Measurements from ENCODE around the gene NELL1. TPM values are rescaled to one million over a fixed set of nuclear protein-coding genes. Genes with fewer than 3 reads are reported as not detected.

NELL1 gene
- total RNA-seq, 1 experiment from 2014 or later: 0.22 TPM

DNA sequence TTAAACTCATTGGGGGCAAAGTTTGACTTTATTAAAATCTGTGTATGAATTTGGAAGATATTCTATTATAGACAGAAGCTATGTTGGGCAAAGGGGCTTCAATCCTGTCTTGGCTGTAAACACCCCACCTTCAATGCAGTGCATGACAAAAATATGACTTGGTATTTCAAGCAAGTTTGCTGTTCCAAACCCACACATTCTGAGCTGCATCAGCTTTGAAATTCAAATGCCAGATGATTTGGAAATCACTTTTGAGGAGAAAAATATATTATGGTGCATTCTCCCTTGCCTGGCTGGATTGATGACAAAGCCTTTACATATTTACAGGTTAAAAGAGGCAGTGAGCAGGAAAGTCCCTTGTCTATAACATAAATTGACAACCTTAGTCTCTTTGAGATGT lies 760.0 kb downstream of the NELL1 start:
- H3K9me3 ChIP-seq (ENCODE audit: control insufficient read depth, low read depth, low read length): no peaks in the 10 kb centered on the region

More for the DNA sequence above, 760.0 kb downstream of the NELL1 start:
- H2BK5ac ChIP-seq (ENCODE audit: insufficient read length, low read length): no peak overlapping the region
- H4K5ac ChIP-seq (ENCODE audit: insufficient read length, low read depth, low read length): no peak overlapping the region
- H3K18ac ChIP-seq (ENCODE audit: insufficient read length, low read depth, low read length): no peak overlapping the region
- Mint-ChIP-seq H3K36me3 (ENCODE audit: insufficient read depth in 1 of 3, low read depth in 3 of 3) (no peaks in the 10 kb centered on the region), H3K27me3 (ENCODE audit: low read depth) (no peaks in the 10 kb centered on the region), H3K9me3 (no peaks in the 10 kb centered on the region), H3K4me3 (no peak overlapping the region), H3K4me1 (0 out of 4 replicates have a peak, but pooled peaks cover 0 to 2% of the 10 kb centered on the region in 2 experiments), H3K27ac (no peak overlapping the region)
- H4K20me1 ChIP-seq (ENCODE audit: control insufficient read depth, insufficient read depth, insufficient read length): no peaks in the 10 kb centered on the region
- no peak overlapping the region for H2BK120ac ChIP-seq (ENCODE audit: low read depth, low read length, poor library complexity, severe bottlenecking)
- no peak overlapping the region for H4K91ac ChIP-seq (ENCODE audit: insufficient read length, low read depth, low read length)
- H3K56ac ChIP-seq (ENCODE audit: insufficient read length, low read depth, low read length): no peak overlapping the region
- no peak overlapping the region for H2BK20ac ChIP-seq (ENCODE audit: low read depth, low read length, poor library complexity, severe bottlenecking)
- no peak overlapping the region for H3K27ac ChIP-seq (ENCODE audit: insufficient read length, low read depth, low read length)
- H3K79me2 ChIP-seq (ENCODE audit: insufficient read depth, low read length): no peaks in the 10 kb centered on the region
- no peak overlapping the region for H4K8ac ChIP-seq (replicated peaks; ENCODE audit: insufficient read length, low read depth, low read length)
- no peaks in the 10 kb centered on the region for H3K79me1 ChIP-seq (ENCODE audit: insufficient read depth, low read depth, low read length, poor library complexity, severe bottlenecking)
- H3K27me3 ChIP-seq (ENCODE audit: insufficient read depth, low read length): no peaks in the 10 kb centered on the region
- H2BK12ac ChIP-seq (ENCODE audit: insufficient read length, low read depth, low read length): no peak overlapping the region
- H3K9ac ChIP-seq (ENCODE audit: extremely low read depth, insufficient read length, low read length): no peak overlapping the region
- no peak overlapping the region for H2AK5ac ChIP-seq (ENCODE audit: insufficient read length, low read length)
- no peaks in the 10 kb centered on the region for H3K23me2 ChIP-seq (ENCODE audit: insufficient read length, low read depth, low read length, poor library complexity, severe bottlenecking)
- H3K4me1 ChIP-seq (ENCODE audit: insufficient read depth, low read length): no peaks in the 10 kb centered on the region
- TF ChIP-seq, protein P1, sequence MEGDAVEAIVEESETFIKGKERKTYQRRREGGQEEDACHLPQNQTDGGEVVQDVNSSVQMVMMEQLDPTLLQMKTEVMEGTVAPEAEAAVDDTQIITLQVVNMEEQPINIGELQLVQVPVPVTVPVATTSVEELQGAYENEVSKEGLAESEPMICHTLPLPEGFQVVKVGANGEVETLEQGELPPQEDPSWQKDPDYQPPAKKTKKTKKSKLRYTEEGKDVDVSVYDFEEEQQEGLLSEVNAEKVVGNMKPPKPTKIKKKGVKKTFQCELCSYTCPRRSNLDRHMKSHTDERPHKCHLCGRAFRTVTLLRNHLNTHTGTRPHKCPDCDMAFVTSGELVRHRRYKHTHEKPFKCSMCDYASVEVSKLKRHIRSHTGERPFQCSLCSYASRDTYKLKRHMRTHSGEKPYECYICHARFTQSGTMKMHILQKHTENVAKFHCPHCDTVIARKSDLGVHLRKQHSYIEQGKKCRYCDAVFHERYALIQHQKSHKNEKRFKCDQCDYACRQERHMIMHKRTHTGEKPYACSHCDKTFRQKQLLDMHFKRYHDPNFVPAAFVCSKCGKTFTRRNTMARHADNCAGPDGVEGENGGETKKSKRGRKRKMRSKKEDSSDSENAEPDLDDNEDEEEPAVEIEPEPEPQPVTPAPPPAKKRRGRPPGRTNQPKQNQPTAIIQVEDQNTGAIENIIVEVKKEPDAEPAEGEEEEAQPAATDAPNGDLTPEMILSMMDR (conservative IDR thresholded peaks at IDR 0.05): no peak
- no peak overlapping the region for H3K4me2 ChIP-seq (ENCODE audit: insufficient read depth, insufficient read length, low read length)
- H2AFZ ChIP-seq (ENCODE audit: low read length): no peak overlapping the region
- no peak overlapping the region for H2BK15ac ChIP-seq (ENCODE audit: low read depth, low read length)
- DNase-seq: no peak
- no peak overlapping the region for H3T11ph ChIP-seq (ENCODE audit: low read length)
- H3K4ac ChIP-seq (ENCODE audit: low read depth, low read length): no peak overlapping the region
- H3K14ac ChIP-seq (ENCODE audit: insufficient read depth, low read length): no peak overlapping the region
- H3K23ac ChIP-seq (ENCODE audit: insufficient read length, low read depth, low read length): no peak overlapping the region

All from H9 (cell line).